Stimulated activated CD8-positive, alpha-beta memory T cell treated with anti-CD3 and anti-CD28 coated beads, Interleukin-12 subunit alpha, Interleukin-12 subunit beta, amount 100 ng/mL, for 24 hours (primary cell): ENCODE data around the gene ZNF385B.
"Not testable (repeated sequence)": the region's sequence is repeated elsewhere in the genome, so short reads cannot be mapped to it uniquely, and the experiment has no call there.

Experiments used
- DNase-seq: peaks from one replicate; pipeline ENCODE4 v3.0.0-alpha.2; 2020; ENCODE audit errors: extremely low read depth

ZNF385B gene

GRCh38 chr2:179861416-179862067, at the start of gene ZNF385B:
ZNF385B (minus strand) TSS chr2:179861612.
- DNase-seq: no peak

GRCh38 chr2:179910735-179911113, 49.3 kb upstream of the ZNF385B start:
- no peak for DNase-seq

GRCh38 chr2:179909845-179910734, 48.7 kb upstream of the ZNF385B start:
- no peak for DNase-seq

GRCh38 chr2:179900655-179901054, 39.2 kb upstream of the ZNF385B start:
- DNase-seq: no peak

- DNase-seq: no peak
Measured at GRCh38 chr2:179899666-179900065, 38.3 kb upstream of the ZNF385B start.

GRCh38 chr2:179898873-179899272, 37.5 kb upstream of the ZNF385B start:
- DNase-seq: no peak

- DNase-seq: no peak
Measured at GRCh38 chr2:179893616-179894015, 32.2 kb upstream of the ZNF385B start.

GRCh38 chr2:179891237-179891636, 29.8 kb upstream of the ZNF385B start:
- DNase-seq: no peak

- no peak for DNase-seq
Measured at GRCh38 chr2:179890666-179891065, 29.3 kb upstream of the ZNF385B start.

- not testable (repeated sequence) for DNase-seq
Measured at GRCh38 chr2:179888642-179889041, 27.2 kb upstream of the ZNF385B start.

GRCh38 chr2:179884193-179884592, 22.8 kb upstream of the ZNF385B start:
- DNase-seq: no peak

- DNase-seq: no peak
Measured at GRCh38 chr2:179882851-179883806, 21.7 kb upstream of the ZNF385B start.

GRCh38 chr2:179877601-179878364, 16.4 kb upstream of the ZNF385B start:
- DNase-seq: no peak

- DNase-seq: no peak
Measured at GRCh38 chr2:179876266-179876665, 14.9 kb upstream of the ZNF385B start.

- no peak for DNase-seq
Measured at GRCh38 chr2:179875864-179876263, 14.5 kb upstream of the ZNF385B start.

GRCh38 chr2:179862898-179863458, 1.6 kb upstream of the ZNF385B start:
- DNase-seq: no peak

- no peak for DNase-seq
Measured at GRCh38 chr2:179861027-179861415, 391 bp downstream of the ZNF385B start.

- no peak for DNase-seq
Measured at GRCh38 chr2:179860255-179861026, 971 bp downstream of the ZNF385B start.

GRCh38 chr2:179859523-179859922, 1.9 kb downstream of the ZNF385B start:
- no peak for DNase-seq

- DNase-seq: no peak
Measured at GRCh38 chr2:179857236-179857635, 4.2 kb downstream of the ZNF385B start.
